ENCODE measurements around the gene COPZ1. TPM values are rescaled to one million over a fixed set of nuclear protein-coding genes. Genes with fewer than 3 reads are reported as not detected.

Gene COPZ1
- polyA plus RNA-seq, 3 donors = 78.9 to 190 (median 176) TPM

DNA sequence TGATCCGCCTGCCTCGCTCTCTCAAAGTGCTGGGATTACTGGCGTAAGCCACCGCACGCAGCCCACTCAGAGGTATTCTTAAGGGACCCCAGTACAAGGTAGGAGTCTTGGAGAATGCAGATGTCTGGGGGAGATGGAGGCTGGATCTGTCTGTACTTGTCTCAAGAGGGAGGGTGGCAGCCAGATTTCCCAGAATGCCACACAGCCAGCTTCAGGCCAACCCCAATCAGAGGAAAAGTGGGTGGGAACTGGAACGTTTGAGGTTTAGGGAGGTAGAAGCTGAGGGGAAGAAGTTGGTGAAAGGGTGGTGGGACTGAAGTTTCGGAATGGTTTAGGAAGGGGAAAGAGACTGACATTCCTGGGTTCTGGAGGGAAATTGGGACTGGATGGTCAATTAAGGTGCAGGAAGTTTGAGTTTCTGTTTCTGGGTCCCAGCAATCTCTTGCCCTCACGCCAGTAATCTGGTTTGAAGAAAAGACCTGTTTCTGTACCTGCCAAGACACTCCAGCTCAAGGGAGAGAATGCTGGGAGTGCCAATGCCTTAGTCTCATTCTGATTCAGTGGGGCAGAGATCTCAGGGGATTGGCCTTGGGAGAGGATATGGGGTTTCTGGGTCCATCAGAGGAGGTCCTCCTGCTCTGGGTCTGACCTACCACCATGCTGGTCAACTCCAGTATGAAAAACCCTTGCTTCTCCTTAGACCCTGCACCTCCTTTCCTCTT lies 67.7 kb downstream of the COPZ1 start:
- Mint-ChIP-seq H3K4me3 (peak overlapping the region in 1 of 2 donors; percentile 12), H3K27ac (peak overlapping the region; percentile 95 to 98 (median 97)), H3K4me1 (peaks cover 69% of the 10 kb centered on the region), H3K36me3 (peaks cover 44 to 64% of the 10 kb centered on the region in 2 donors), H3K9me3 (peaks cover 0 to 1% (median 0%) of the 10 kb centered on the region in 7 donors), H3K27me3 (ENCODE audit: low read depth in 3 of 3) (peaks cover 0 to 2% (median 0%) of the 10 kb centered on the region in 3 donors)
- Histone ChIP-seq H3K79me2 (ENCODE audit: insufficient read depth, low read length) (peaks cover 11% of the 10 kb centered on the region), H3K27me3 (ENCODE audit: control insufficient read depth in 2 of 2, insufficient read depth in 2 of 2, low read length in 2 of 2) (no peaks in the 10 kb centered on the region), H3K4me3 (replicated peaks in 1 of 3; ENCODE audit: low read depth in 2 of 3, low read length in 3 of 3) (peak overlapping the region in 1 of 3 experiments; percentile 56), H3K9me3 (replicated peaks in 1 of 2; ENCODE audit: control insufficient read depth in 1 of 2, insufficient read depth in 1 of 2, low read length in 2 of 2) (no peaks in the 10 kb centered on the region), H3K27ac (ENCODE audit: low read depth in 1 of 2, low read length in 2 of 2) (peak overlapping the region; percentile 92 to 93), H3K4me2 (replicated peaks; ENCODE audit: extremely low read depth, low read length, poor library complexity, severe bottlenecking) (peak overlapping the region; percentile 61), H3K9ac (ENCODE audit: insufficient read depth, low read length, poor library complexity, severe bottlenecking) (peak overlapping the region; percentile 54), H4K20me1 (ENCODE audit: insufficient read depth, low read length) (peaks cover 30% of the 10 kb centered on the region), H3K36me3 (replicated peaks in 1 of 2; ENCODE audit: control insufficient read depth in 1 of 2, insufficient read depth in 2 of 2, low read length in 2 of 2) (peaks cover 28 to 33% of the 10 kb centered on the region in 2 donors), H2AFZ (ENCODE audit: insufficient read depth, low read depth, low read length, poor library complexity, severe bottlenecking) (no peak overlapping the region), H3K4me1 (ENCODE audit: control insufficient read depth in 1 of 2, insufficient read depth in 2 of 2, low read length in 2 of 2) (peaks cover 73 to 81% of the 10 kb centered on the region in 2 donors)
- WGBS (ENCODE audit: insufficient coverage) = 85% methylated on average over 8 of the region's 8 CpGs
- no peak for TF ChIP-seq CTCF (IDR thresholded peaks at IDR 0.05)
- intact Hi-C loops (cut with micrococcal nuclease) = loop anchor here in 1 of 2 donors (1.0 to 5.0 kb wide), 2 partner anchors 9 to 105 kb away; partner anchors contain the start of gene NCKAP1L
- no peak for DNase-seq

GRCh38 chr12:54393207-54393609 lies 68.3 kb downstream of the COPZ1 start:
- peaks cover 0 to 1% (median 0%) of the 10 kb centered on the region in 7 donors for H3K9me3 Mint-ChIP-seq
- Histone ChIP-seq H3K9me3 (replicated peaks in 1 of 2; ENCODE audit: control insufficient read depth in 1 of 2, insufficient read depth in 1 of 2, low read length in 2 of 2) (no peaks in the 10 kb centered on the region), H3K4me2 (replicated peaks; ENCODE audit: extremely low read depth, low read length, poor library complexity, severe bottlenecking) (peak overlapping the region; percentile 61), H4K20me1 (ENCODE audit: insufficient read depth, low read length) (peaks cover 35% of the 10 kb centered on the region), H3K27me3 (ENCODE audit: control insufficient read depth in 2 of 2, insufficient read depth in 2 of 2, low read length in 2 of 2) (no peaks in the 10 kb centered on the region), H3K36me3 (replicated peaks in 1 of 2; ENCODE audit: control insufficient read depth in 1 of 2, insufficient read depth in 2 of 2, low read length in 2 of 2) (peaks cover 34 to 39% of the 10 kb centered on the region in 2 donors), H3K9ac (ENCODE audit: insufficient read depth, low read length, poor library complexity, severe bottlenecking) (peak overlapping the region; percentile 54), H2AFZ (ENCODE audit: insufficient read depth, low read depth, low read length, poor library complexity, severe bottlenecking) (no peak overlapping the region), H3K4me1 (ENCODE audit: control insufficient read depth in 1 of 2, insufficient read depth in 2 of 2, low read length in 2 of 2) (peaks cover 68 to 76% of the 10 kb centered on the region in 2 donors), H3K79me2 (ENCODE audit: insufficient read depth, low read length) (peaks cover 17% of the 10 kb centered on the region), H3K4me3 (replicated peaks in 1 of 3; ENCODE audit: low read depth in 2 of 3, low read length in 3 of 3) (peak overlapping the region in 1 of 3 experiments; percentile 56), H3K27ac (ENCODE audit: low read depth in 1 of 2, low read length in 2 of 2) (peak overlapping the region; percentile 92 to 93)
- peaks cover 63% of the 10 kb centered on the region for H3K4me1 Mint-ChIP-seq
- H3K4me3 Mint-ChIP-seq = peak overlapping the region; percentile 12 to 72
- TF ChIP-seq CTCF (IDR thresholded peaks at IDR 0.05) = no peak
- peak overlapping the region; percentile 95 to 98 (median 97) for H3K27ac Mint-ChIP-seq
- peaks cover 50 to 70% of the 10 kb centered on the region in 2 donors for H3K36me3 Mint-ChIP-seq
- peaks cover 0 to 2% (median 0%) of the 10 kb centered on the region in 3 donors for H3K27me3 Mint-ChIP-seq (ENCODE audit: low read depth in 3 of 3)
- WGBS (ENCODE audit: insufficient coverage) = 23% methylated on average over 1 of the region's 6 CpGs
- DNase-seq = peak in 1 of 3 donors; percentile 46
- intact Hi-C loops (cut with micrococcal nuclease) = loop anchor here in 1 of 2 donors (1.0 to 5.0 kb wide), 2 partner anchors 10 to 104 kb away; partner anchors contain the start of gene NCKAP1L
